Stimulated activated CD8-positive, alpha-beta memory T cell treated with anti-CD3 and anti-CD28 coated beads, Interleukin-4, amount 100 ng/mL, for 48 hours (primary cell): Measurements from ENCODE around the gene BTBD19.

Experiments used
- DNase-seq: peaks from one replicate; pipeline ENCODE4 v3.0.0-alpha.2; 2020

The BTBD19 gene

GRCh38 chr1:44862829-44863401, 54.6 kb downstream of the BTBD19 start:
- no peak for DNase-seq
